ENCODE measurements around the gene POMGNT1.

The POMGNT1 gene

DNA sequence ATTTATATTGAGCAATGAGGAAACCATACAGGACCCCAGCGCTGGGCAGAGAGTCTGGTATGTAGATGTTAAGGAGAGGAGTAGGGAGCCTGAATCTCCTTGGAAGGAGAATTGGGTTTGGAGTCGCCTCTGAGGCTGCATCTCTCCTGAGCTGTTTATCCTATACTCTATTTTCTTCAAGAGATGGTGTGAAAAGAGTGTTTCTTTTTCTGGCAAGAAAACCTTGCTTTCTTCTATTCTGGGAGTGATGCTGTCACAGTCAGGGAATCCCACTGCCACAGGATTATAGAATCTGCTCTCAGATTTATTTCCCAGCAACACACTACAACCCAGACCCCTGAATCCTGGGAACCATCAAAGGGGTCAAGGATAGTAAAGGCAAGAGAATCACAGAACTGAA is 8.2 kb upstream of the POMGNT1 start:
- DNase-seq: no peak

DNA sequence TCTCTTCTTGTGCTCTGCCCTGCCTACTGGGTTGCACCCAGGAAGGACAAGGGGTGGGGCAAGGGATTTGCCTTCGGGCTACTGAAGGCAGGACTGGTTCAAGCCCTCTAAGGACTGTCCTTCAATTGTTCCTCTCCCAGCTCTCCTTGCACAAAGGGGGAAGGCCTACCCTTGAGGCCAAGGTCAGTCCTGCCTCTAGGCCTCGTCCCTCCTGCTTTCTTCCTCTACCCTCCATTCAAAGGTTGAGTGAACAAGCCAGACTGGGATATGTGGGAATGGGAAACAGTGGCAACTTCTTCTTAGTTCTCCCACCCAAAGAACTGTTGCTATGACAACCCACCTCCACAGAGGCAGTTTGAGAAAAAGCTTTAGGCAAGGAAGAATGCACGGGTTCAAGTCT is 7.6 kb upstream of the POMGNT1 start:
- no peak for DNase-seq

DNA sequence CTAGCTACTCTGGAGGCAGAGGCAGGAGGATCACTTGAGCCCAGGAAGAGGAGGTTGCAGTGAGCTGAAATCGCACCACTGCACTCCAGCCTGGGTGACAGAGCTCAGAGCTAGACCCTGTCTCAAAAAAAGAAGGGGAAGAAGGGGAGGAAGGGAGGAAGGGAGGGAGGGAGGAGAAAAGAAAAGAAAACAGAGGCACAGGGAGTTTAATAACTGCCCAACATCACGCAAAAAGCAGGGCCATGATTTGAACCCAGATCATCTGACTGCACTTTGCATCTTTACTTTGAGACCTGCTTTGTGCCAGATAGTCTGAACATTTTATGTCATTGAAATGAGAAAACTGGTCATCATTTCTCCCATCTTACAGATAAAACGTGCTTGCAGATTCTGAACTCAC is 6.9 kb upstream of the POMGNT1 start:
- no peak for DNase-seq

DNA sequence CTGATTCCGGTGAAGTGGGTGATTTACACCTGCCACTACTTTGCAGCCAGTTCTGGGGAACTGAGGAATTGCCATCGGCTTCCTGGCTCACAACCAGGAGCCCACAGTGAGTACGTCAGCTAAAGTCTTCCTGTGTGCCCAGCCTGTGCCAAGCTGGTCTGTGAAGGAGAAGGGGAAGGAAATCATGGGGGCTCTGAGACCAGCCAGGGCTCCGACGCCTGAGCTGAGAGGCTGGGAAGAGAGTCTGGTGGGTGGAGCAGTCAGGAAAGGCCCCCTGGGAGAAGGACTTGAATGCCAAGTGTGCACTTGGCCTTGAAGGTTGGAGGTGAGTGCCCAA is 6.1 kb upstream of the POMGNT1 start:
- DNase-seq: no peak

DNA sequence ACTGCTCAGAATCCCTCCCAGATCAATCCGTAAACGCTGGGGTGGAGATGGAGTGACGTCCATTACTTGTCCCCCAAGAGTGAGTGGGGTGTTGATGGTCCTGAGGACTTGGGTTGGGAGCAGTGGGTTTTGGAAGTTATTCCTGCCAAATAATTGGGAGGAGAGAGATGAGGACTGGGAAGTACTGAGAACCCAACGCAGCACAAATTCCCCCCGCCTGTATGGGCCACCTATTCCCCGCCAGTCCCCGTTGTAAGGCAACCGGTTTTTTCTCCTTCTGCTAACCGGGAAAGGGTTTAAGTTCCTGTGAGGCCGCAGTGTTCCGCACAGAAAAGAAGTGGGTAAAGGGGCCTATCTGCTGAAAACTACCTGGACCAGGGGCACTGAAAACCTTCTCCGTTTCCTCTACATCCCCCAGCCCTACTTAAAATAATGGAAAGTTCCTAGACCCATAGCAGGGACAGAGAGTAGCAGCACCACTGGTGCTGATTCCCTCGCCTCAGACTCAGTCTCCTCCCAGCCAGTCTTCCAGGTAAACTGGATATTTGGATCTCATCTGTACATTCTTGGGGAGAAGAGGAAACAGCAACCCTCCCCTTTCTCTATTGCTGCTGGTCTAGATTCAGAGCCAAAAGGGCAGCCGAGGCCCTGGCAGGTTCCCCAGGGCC is 5.6 kb upstream of the POMGNT1 start:
- DNase-seq: no peak

DNA sequence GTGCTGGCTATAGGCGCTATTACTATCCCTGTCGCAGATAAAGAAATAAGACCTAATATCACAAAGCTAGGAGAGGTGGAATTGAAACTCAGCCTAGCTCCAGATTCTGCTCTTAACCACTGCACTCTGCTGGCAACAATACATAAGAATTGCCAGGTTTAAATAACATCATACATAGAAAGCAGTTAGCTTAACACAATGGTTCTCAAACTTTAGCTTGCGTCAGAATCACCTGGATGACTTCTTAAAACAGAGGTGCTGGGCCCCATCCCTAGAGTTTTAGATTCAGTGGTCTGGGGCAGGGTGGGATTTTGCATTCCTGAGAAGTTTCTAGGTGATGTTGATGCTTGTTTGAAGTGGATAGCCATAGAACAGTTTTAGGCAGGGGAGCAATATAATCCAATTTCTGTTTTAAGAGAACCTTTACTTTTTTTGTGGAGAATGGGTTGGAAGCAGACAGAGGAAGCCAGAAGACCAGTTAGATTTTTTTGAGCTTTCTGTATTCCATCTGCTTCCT is 1.1 kb upstream of the POMGNT1 start:
- no peak for DNase-seq

DNA sequence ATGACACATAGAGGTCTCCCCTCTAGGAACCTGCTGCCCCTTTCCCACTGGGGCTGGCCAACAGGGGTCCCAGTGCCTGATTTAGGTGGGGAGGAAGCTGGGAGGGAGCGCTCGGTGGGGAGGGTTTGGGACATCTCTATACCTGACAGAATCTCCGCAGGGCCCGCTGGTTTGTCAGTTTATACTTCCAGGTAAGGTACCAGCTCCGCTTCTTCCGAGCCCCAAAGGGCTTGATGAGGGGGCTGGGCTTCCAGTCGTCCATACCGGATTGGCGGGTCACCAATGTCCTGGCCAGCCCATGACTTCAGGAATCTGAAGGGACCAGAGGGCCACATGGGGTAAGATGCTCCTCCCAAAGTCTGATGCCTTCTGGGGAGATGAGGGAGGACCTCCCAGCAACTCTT is 672 bp downstream of the POMGNT1 start:
- DNase-seq: no peak

DNA sequence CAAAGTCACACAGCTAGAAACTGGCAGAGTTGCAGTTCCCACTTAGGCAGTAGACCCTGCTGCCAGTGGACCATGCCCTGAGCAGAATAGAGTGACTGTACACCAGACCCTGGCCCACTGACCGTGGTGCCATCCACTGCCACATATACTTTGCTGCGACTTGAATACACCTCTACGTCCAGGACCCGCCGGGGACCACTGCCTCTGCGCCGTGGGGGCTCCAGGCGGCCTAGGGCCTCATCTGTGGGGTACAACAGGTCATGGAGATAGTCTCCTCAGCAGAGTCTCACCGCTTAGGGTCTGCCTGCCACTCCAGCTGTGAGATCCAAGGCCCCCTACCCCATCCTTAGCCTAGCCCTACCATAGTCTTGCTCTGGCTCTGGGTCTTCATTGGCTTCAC is 1.6 kb downstream of the POMGNT1 start:
- no peak for DNase-seq

DNA sequence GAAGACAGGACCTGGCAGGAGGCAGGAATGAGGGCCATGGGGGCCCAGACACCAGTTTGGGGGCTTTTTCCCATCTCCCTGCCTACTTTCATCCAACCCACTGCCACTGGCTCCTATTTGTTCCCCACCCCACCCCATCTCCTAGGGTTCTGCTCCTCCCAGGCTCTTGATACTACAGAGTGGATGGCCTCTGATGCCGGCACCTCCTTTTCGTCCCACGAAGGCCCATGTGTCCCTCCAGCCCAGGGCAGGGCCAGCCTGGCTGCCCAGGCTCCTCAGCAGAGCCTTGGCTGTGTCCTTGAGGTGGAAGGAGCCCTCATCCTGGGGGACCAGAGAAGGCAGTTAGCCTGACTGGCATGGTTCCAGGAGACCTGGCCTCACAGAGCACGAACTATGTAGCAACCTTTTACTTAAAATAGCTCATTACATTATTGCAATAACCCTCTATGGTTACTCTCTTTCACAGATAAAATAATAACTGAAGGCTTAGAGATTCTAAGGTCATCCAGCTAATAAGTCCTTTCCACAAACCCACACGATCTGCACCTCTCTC is 3.5 kb downstream of the POMGNT1 start:
- DNase-seq: no peak

DNA sequence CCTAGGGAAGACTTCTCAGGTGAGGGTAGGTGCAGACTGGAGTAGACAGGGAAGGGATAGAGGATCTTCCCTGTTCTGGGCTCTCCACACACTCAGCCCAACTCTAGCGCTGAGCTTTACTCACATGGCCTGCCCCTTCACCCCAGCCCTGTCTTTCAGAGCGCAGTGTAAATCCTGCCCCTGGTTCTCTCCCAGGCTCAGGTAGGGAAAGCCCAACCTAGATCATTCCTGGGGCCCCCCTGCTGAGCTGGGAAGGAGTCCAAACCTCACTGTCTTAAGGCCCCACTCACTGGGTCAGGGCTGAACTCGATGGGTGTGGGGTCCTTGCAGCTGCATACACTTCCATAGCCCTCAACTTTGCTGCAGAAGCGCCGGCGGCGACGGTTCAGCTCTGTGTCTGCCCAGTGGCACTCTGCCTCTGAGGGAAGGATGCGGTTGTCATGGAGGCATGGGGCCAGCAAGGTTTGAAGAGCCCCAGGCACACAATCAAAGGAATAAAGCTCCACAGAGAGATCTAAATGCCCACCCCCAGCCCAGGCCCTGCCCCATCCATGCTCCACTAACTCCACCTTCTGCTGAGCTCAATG is 4.2 kb downstream of the POMGNT1 start:
- no peak for DNase-seq

DNA sequence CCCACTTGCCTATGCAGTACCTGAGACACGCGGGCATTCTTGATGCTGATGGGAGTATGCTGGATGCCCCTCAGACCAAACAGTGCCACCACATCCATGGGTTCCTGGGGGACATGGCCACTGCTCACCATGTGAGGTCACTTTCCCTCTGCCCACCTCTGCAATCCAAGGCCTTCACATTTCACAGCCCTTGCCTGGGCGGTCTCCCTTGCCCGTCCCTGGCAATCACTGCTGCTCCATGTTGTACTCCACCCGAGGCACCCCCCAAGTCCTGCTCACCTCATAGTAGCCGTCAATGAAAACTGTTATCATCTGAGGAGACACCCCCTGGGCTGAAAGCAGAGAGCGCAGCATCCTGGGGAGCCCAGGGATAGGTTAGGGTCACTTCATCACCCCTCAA is 4.9 kb downstream of the POMGNT1 start:
- DNase-seq: no peak

DNA sequence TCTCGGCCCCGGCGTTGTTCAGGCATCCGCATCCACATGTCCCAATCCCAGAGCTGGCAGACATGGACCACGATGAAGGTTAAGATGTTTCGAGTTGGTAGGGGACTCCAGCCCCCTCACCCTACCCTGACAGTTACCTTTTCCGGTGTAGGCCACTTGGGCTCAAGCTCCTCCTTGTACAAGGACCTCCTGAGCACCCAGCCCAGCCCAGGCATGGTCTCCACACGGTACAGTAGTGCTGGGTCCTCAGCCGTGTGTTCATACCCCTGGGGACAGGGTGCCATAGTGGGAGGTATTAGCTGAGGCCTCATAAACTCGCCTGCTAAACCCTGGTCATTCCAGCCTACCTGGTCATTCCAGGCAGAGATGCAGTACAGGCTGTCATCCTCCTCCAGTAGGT is 6.1 kb downstream of the POMGNT1 start:
- no peak for DNase-seq

DNA sequence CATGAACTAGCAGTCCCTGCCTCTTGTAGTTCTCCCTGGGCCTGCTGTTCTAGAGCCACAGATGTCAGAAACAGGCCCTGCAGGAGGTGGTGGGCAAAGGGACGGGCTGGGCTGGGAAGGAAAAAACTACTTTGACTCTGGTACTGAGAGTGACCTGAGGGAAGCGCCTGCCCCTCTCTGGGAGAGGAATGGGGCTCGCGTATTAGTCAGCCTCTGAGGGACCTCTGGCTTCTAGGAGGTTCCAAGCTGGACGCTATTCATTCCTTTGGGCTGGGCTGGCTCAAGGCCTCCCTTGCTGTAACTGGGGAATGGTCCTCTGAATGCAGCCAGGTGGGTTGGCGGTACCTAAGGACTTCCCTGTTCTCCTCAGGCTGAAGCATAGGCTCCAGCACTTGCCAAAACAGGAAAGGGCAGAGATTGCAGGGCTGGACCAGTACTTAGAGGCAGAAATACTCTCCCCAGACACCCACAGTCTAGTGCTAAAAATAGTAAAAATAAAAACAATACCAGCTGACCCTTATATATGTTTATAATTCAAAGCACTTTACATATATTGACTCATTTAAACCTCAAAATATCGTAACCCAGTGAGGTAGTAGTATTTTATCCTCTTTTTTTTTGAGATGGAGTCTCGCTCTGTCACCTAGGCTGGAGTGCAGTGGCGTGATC is 7.1 kb downstream of the POMGNT1 start:
- no peak for DNase-seq

DNA sequence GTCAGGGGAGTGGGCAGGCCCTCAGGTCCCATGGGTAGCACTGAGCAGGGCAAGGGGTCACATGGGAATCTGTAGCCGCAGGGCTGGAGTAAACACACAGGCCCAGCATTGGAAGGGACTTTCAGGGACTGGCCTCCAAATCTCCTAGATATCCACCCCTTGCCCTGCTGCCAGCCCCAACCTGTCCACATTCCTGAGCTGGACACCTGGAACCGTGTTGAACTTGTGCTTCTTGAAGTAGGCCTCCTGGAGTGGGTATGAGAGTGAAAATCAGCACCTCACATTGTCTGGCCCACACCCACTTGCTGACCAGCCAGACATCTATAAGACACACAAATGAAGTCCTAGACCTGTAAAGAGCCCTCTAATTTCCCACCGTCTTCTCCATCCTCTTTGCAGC is 7.7 kb downstream of the POMGNT1 start:
- DNase-seq: no peak

DNA sequence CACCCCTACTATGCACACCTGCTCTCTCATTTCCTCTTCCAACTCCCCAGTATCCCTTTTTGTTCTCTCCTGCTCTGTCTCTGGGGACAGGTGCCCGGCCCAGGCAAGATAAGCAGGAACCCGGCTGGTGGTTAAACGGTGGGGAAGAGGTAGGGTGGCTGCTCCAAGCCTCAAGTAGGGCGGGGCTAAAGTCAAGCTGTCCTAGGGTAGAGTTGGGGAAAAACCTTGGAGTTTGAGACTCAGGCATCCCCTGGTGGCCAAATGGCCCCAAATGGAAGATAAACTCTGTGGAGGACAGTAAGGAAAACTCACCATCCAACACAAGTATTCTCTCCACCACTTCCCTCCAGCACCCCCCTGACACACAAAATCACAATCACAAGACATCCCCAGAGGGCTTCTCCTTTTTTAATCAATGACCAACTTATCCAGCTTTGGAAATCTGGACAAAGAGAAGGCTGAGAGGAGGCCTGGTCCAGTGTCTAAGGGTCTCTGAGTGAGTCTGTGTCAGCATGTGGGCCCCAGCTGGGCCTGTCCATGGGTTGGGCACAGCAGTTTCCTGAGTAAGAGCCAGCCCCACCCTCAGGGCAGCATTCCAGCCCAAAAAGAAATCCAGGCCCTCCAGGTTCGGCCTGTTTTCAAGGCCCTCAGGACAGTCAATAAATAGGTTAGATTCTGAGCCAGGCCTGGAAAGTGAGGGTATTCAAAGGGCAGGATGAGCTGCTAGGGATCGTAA is 9.8 kb downstream of the POMGNT1 start:
- peak in 1 of 2 experiments; percentile 48 for DNase-seq

DNA sequence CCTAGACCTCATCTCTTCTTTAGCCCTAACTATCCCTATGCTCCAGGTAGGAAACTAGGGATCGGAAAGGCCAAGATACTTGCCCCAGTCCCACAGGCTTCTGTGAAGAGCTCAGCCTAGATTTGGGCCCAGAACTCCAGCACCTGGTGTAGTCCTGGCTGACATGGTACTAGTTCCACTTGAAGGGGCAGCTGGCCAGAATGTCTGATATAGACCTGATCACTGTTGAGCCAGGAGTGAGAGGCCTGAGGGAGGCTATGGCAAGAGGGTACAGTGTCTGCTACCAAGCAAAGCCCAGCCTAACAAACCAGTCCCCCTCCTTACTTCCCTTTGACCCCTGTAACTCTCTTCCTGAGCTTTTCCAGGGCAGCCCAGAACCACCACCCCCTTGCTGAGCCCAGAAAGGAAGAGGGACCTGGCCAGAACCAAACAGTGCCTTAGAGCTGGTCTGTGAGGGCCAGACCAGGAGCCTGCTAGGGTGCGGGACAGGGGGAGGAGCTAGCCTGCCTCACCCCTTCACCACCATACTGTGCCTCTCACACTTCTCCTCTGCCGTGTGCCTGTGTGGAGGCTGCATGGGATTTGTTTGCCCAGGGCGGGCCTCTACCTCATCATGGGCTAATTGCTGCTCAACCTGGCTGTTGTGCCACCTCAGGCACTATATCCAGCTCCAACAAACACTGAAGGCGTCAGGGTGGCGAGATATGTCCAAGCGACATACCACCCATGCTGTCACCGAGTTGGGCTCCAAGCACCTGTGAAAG is 10.9 kb downstream of the POMGNT1 start:
- peak; percentile 53 to 76 for DNase-seq

DNA sequence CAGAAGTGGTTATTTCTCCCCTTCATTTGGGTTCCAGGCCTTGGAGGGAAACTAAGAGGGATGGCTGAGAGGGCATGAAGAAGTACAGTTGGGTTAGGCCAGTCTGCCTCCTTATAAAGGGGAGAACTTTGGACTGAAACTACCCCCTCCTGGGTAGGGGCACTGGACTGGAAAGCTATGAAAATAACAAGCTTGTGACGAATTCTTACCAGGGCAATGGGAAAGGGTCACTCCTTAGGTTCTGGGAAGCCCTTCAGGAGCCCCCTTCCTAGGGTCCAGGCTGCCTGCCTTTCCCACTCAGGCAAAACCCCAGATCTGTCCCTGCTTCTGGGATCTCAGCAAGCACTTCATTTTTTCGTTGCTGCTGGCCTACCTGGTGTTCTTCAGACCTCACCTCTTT is 12.2 kb downstream of the POMGNT1 start:
- no peak for DNase-seq

DNA sequence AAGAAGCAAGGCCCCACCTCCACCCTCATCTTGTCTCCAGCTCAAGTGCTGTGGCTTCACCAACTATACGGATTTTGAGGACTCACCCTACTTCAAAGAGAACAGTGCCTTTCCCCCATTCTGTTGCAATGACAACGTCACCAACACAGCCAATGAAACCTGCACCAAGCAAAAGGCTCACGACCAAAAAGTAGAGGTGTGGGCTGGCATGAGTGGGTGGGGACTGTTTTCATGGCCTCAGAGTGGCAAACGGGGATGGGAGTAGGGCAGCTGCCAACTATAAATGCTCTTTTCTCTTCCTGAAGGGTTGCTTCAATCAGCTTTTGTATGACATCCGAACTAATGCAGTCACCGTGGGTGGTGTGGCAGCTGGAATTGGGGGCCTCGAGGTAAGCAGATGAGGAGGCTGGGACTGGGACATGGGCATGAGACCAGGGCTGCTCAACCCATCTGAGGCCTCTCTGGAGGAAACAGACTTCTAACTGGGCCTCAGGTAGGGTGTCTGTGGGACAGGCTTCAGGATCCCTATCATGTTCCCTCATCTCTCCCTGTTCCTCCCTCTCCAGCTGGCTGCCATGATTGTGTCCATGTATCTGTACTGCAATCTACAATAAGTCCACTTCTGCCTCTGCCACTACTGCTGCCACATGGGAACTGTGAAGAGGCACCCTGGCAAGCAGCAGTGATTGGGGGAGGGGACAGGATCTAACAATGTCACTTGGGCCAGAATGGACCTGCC is 13.1 kb downstream of the POMGNT1 start:
- DNase-seq: no peak

DNA sequence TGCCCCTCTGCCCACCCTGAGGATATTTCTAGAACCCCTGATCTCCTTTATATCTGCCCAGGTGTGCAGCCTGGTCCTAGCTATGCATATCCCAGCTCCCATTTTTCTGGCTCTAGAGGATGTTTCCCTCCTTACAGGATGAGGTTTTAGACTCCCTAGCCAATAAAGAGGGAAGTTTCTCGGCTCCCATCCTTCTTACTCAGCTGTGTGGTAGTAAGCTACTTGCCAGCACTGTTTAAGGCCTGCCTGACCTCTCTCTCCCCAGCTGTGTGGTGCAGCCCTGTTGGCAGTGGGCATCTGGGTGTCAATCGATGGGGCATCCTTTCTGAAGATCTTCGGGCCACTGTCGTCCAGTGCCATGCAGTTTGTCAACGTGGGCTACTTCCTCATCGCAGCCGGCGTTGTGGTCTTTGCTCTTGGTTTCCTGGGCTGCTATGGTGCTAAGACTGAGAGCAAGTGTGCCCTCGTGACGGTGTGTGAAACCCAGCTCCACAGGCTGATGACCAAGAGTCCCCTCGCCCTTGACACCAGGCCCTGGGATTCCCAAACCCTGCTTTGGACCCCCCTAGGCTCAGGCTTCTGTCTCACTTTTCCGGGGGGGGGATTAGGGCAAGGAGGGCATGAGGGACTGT is 14.2 kb downstream of the POMGNT1 start:
- DNase-seq: no peak

DNA sequence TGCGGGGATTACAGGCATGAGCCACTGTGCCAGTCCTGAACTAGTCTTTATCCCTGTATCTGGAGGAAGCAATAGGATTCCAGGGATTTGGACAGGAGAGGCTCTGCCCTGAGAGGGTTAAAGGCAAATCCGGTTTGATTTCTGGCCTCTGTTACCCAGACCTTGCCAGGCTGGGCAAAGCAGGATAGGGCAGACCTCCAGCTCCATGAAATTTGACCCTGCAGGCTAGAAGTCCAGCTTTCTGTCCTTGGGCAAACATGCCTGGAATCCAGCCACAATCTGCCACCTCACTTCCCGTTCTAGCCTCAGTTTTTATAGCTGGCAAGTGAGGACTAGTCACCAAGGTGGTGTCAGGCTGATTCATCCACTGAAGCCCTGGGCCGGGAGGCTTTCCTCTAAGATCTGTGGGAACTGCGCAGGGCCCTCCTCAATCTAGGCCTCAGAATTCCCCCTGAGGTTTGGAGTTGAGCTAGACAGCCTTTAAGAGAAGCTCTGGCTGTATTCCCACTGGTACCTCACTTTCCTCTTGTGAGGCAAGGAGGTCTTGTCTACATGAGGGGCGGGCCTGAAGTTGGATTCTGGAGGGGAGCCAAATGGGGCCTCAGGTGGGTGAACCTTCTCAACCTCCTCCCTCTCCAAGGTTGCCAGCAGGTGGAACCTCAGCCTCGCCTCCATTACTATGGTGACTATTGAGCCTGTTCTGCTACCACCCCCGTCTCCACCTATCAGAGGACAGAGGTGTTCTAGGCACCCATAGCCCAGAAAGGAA is 15.0 kb downstream of the POMGNT1 start:
- DNase-seq: peak; percentile 57 to 74
